GM10847 (cell line): ENCODE data around the gene FUBP3.

Experiments
- POLR2A ChIP-seq: IDR thresholded peaks from 2 replicates; pipeline ENCODE4 v1.6.1; 2011; ENCODE audit not compliant: insufficient read length; ENCODE audit errors: extremely low read depth

FUBP3 gene

GRCh38 chr9:130583271-130583670, 3.9 kb downstream of the FUBP3 start:
- no peak for TF ChIP-seq POLR2A

- TF ChIP-seq POLR2A, result no peak
These were observed 8.5 kb downstream of the FUBP3 start for GRCh38 chr9:130587921-130588320.

- no peak for TF ChIP-seq POLR2A
These were observed 9.0 kb downstream of the FUBP3 start for GRCh38 chr9:130588416-130588815.

- TF ChIP-seq POLR2A, result no peak
These were observed 10.4 kb downstream of the FUBP3 start for GRCh38 chr9:130589754-130590153.

GRCh38 chr9:130590305-130590704, 10.9 kb downstream of the FUBP3 start:
- no peak for TF ChIP-seq POLR2A

GRCh38 chr9:130593020-130593419, 13.6 kb downstream of the FUBP3 start:
- TF ChIP-seq POLR2A, result no peak

GRCh38 chr9:130597228-130597627, 17.9 kb downstream of the FUBP3 start:
- TF ChIP-seq POLR2A, result no peak

GRCh38 chr9:130598188-130598587, 18.8 kb downstream of the FUBP3 start:
- no peak for TF ChIP-seq POLR2A

- no peak for TF ChIP-seq POLR2A
These were observed 20.2 kb downstream of the FUBP3 start for GRCh38 chr9:130599625-130600024.

- TF ChIP-seq POLR2A, result no peak
These were observed 21.7 kb downstream of the FUBP3 start for GRCh38 chr9:130601100-130601499.

GRCh38 chr9:130604295-130604694, 24.9 kb downstream of the FUBP3 start:
- no peak for TF ChIP-seq POLR2A

- no peak for TF ChIP-seq POLR2A
These were observed 27.7 kb downstream of the FUBP3 start for GRCh38 chr9:130606887-130607600.

GRCh38 chr9:130607640-130608420, 28.5 kb downstream of the FUBP3 start:
- TF ChIP-seq POLR2A, result no peak

GRCh38 chr9:130608554-130609134, 29.3 kb downstream of the FUBP3 start:
- no peak for TF ChIP-seq POLR2A

- TF ChIP-seq POLR2A, result no peak
These were observed 29.8 kb downstream of the FUBP3 start for GRCh38 chr9:130609163-130609562.
